HG03342 (cell line): Measurements from ENCODE around the gene ASMTL.
"Not testable (repeated sequence)": the region's sequence is repeated elsewhere in the genome, so short reads cannot be mapped to it uniquely, and the experiment has no call there.

Source experiments
- ATAC-seq: cut with Tn5 transposase; IDR thresholded peaks from one replicate; pipeline ENCODE4 v1.9.1; 2021; ENCODE audit warnings: mild to moderate bottlenecking, moderate library complexity; ENCODE audit not compliant: unreplicated experiment

Gene ASMTL

GRCh38 chrX:1482530-1482928 lies 29.8 kb upstream of the ASMTL start:
- ATAC-seq, result not testable (repeated sequence)

DNA sequence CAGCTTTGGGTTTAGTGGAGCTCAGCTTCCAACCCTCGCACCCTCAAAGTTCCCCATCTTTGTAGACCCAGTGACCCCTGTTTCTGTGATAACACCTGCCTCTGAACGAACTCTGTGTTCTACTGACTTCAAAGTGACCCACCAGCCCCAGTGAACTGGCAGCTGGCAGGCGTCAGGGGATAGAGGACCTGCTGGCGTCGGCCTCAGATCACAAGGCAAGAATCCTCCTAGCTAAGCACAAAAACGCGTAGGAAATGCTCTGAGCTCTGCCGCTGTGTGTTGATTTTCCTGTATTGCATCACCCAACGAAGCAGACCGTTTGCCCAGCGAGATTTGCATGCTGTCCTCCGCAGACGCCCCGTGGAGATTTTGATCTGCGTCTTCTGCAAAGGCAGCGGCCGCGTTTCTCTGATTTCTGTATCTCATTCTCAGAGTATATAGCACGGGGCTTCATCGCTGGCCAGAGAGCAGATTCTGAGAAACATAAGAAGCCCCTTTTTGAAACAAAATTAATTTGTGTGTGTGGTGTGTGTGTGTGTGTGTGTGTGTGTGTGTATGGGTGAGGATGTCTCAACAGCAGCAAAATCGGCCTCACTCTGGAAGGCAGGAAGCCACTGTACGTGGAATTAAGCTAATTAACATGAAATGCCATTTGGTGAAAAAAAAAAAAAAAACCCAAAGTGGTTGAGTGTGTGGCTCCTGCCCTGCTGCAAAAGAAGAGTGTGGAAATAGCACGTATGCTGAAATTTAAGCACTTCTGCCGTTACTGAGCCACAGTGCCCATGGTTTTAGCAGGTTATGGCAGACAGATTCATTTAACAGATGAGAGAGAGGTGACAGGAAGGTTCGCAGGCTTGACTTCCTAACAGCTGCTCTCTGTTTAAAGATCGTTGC lies 29.2 kb upstream of the ASMTL start:
- ATAC-seq, result peak; percentile 52

GRCh38 chrX:1480082-1480785 lies 27.5 kb upstream of the ASMTL start:
- no peak for ATAC-seq

DNA sequence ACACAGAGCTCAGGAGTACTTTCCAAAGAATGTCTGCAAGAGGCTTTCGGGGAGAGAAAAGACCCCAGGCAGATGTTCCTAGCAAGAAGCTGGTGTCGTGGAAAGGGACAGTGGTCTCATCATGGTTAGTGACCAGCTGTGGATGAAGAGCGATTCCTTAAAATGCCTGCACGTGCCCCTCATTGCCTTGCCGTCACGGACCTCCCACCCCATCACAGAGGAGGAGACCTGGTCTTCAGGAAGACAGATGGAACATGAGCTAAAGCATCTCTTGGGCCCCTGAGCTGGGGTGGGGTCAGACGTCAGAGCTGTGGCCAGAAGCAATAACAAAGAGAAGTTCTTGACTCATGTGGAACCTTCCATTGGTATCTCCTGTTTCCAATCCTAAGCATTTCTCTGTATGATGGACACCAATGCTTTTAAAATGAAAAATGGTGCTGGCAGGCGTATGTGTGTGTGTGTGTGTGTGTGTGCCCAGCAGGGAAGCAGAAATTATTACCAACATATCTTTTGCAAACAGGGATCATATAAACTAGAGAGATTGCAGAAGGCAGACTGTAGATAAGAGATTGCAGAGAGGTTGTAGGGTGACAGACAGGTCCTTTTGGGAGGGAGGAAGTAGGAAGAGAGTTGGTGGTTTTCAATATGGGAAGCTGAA lies 25.2 kb upstream of the ASMTL start:
- ATAC-seq, result no peak

- ATAC-seq, result no peak
Observed at GRCh38 chrX:1477229-1477628, 24.5 kb upstream of the ASMTL start.

GRCh38 chrX:1476682-1477081 lies 24.0 kb upstream of the ASMTL start:
- ATAC-seq, result no peak

GRCh38 chrX:1475881-1476280 lies 23.2 kb upstream of the ASMTL start:
- ATAC-seq, result no peak

GRCh38 chrX:1475481-1475880 lies 22.8 kb upstream of the ASMTL start:
- no peak for ATAC-seq

DNA sequence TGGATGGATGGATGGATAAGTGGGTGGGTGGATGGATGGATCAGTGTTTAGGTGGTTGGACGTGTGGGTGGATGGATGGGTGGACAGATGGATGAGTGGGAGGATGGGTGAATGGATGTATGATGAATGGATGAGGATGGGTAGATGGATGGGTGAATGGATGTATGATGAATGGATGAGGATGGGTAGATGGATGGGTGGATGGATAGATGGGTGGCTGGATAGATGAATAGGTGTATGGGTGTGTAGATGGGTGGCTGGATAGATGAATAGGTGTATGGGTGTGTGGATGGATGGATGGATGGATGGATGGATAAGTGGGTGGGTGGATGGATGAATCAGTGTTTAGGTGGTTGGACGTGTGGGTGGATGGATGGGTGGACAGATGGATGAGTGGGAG lies 21.9 kb upstream of the ASMTL start:
- not testable (repeated sequence) for ATAC-seq

DNA sequence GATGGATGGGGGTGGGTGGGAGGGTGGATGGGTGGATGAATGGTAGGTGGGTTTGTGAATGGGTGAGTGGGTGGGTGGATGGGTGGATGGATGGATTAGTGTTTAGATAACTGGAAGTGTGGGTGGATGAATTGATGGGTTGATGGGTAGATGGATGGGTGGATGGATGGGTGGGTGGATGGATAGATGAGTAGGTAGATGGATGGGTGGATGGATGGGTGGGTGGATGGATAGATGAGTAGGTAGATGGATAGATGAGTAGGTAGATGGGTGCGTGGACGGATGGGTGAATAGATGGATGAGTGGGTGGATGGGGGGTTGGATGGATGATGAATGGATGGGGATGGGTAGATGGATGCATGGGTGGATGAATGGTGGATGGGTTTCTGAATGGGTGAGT lies 20.3 kb upstream of the ASMTL start:
- ATAC-seq, result no peak

- ATAC-seq, result peak; percentile 39
Observed at GRCh38 chrX:1468250-1468772, 15.6 kb upstream of the ASMTL start.

DNA sequence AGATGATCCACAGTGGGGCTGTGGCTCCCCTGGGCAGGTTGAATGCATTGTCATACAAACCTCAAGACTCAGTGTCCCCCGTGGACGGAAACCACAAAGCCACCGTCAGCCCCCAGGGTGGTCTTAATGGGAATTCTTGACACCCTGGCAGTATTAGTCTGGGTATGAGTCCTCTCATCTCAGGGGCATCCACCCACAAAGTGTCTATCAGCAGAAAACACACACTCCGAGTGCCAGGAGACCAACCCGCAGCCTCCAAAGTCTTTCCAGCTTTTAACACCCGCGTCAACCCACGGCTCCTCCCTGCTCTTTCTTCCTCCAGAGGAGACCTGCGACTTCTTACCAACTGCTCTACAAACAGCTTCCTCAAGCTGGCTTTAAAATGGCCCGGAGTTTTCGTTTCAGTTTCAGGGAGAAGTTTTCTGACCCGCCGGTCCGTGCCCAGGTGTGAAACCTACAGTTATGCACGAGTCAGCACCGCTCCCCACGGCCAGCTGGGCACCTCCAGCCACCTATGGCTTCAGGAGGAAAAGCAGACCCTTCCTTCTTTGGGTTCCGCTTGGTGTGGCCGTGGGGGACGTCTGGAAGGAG lies 14.4 kb upstream of the ASMTL start:
- peak; percentile 42 for ATAC-seq

- no peak for ATAC-seq
Observed at GRCh38 chrX:1466232-1466661, 13.5 kb upstream of the ASMTL start.

DNA sequence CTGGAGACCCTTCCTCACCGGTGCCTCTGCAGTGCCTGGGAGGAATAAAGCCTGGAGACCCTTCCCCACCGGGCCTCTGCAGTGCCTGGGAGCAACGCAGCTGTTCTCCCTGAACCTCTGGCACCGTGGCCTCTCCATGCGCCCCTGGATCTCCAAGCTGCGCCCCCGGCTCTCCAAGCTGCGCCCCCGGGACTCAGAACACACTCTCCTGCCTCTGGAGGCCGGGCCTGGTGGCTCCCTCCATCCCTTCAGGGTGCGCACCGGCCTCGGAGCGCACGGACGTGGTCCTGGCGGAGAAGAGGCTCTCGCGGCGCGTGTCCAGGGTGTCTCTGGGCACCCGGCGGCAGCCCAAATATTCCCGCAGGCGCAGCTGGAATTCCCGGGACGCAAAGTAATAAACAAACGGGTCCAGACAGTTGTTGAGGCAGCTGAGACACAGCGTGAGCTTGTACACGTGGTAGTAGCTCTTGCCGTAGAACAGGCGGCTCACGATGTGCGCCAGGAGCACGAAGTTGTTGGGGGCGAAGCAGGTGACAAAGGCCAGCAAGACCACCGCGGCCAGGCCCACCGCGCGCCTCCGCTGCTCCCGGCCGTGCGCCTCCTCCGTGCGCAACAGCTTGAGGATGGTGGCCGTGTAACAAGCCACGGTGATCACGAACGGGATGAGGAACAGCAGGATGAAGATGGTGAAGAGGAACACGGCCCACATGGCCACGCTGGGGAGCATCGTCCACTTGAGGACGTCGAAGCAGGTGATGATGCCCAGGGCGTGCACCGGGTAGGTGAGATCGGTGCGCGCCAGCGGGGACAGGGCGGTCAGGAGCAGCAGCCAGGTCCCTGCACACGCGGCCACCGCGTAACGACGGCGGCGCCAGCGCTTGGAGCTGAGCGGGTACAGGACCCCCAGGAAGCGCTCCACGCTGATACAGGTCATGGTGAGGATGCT lies 12.8 kb upstream of the ASMTL start:
- no peak for ATAC-seq

GRCh38 chrX:1464971-1465285 lies 12.2 kb upstream of the ASMTL start:
- no peak for ATAC-seq

GRCh38 chrX:1464041-1464970 lies 11.6 kb upstream of the ASMTL start:
- no peak for ATAC-seq

GRCh38 chrX:1463581-1463980 lies 10.9 kb upstream of the ASMTL start:
- no peak for ATAC-seq

DNA sequence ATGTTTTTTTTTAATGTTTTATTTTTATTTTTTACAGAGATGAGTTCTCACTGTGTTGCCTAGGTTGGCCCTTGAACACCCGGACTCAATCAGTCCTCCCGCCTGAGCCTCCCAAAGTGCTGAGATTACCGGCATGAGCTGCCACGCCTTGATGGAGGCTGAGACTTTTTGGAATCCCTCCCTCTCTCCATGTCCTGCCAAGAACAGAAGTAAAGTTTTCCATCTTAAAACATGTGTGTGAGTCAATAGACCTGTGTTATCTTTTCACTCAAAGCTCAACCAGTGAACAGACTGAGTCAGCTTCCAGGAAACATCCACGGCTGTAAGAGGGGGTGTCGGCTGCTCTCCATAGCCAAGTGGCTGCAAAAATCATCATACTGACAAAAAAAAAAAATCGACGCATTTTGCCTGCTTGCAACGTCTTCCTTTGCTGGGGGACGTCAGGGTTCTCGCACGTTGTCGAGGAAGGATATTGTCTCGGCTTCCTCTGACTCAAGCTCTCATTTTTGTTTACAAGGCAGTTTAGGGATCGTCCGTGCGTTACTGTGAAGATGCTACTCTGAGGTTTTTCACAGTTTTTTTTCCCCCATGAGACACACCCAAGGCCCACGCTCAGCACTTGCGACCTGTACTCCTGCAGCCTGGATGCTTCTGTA lies 10.0 kb upstream of the ASMTL start:
- no peak for ATAC-seq
